GM06990 (cell line): ENCODE data around the gene DIP2B.

ENCODE experiments used
- DNase-seq: peaks from one replicate; pipeline ENCODE4 v3.0.0-alpha.2; 2011; ENCODE audit not compliant: insufficient read length; ENCODE audit errors: extremely low read depth
- H3K27me3 ChIP-seq: replicated peaks from 2 replicates; pipeline ENCODE4 v1.6.0; 2011; ENCODE audit warnings: low read length; ENCODE audit not compliant: control insufficient read depth, insufficient read depth
- H3K36me3 ChIP-seq: 2 replicates; pipeline ENCODE4 v1.5.1; 2011; ENCODE audit warnings: low read length; ENCODE audit not compliant: control insufficient read depth, insufficient read depth
- H3K4me3 ChIP-seq: replicated peaks from 2 replicates; pipeline ENCODE4 v1.5.1; 2011; ENCODE audit warnings: low read depth, mild to moderate bottlenecking, control low read depth, low read length
- TF ChIP-seq, protein P1 (sequence below): IDR thresholded peaks from 2 replicates; pipeline ENCODE4 v1.5.1; 2011; ENCODE audit warnings: low read length, control low read depth, mild to moderate bottlenecking, inconsistent platforms; ENCODE audit not compliant: insufficient read depth, poor library complexity, severe bottlenecking

The DIP2B gene

DNA sequence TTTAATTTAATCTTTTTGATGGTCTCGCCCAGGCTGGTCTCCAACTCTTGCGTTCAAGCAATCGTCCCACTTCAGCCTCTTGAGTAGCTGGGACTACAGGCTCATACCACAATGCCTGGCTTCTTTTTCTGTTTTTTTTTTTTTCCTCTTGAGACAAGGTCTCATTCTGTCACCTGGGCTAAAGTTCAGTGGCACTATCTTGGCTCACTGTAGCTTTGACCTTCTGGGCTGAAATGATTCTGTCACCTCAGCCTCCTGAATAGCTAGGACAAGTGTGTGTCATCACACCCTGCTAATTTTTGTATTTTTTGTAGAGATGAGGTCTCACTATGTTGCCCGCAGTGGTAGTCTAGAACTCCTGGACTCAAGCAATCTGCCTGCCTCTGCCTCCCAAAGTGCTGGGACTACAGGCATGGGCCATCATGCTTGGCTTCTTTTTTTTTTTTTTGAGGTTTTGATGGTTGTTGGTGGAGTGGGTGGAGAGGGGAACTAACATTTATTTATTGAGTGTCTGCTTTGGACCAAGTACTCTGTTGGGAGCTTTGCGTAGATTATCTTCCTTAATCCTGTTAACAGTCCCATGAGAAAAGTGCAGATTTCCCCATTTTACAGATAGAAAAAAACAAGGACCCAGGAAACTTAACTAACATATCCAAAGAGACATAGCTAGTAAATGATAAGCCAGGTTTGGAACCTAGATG, 102.0 kb downstream of the DIP2B start:
- H3K27me3 ChIP-seq, result no peaks in the 10 kb centered on the region
- DNase-seq, result no peak
- no peak overlapping the region for H3K4me3 ChIP-seq
- TF ChIP-seq, protein P1, sequence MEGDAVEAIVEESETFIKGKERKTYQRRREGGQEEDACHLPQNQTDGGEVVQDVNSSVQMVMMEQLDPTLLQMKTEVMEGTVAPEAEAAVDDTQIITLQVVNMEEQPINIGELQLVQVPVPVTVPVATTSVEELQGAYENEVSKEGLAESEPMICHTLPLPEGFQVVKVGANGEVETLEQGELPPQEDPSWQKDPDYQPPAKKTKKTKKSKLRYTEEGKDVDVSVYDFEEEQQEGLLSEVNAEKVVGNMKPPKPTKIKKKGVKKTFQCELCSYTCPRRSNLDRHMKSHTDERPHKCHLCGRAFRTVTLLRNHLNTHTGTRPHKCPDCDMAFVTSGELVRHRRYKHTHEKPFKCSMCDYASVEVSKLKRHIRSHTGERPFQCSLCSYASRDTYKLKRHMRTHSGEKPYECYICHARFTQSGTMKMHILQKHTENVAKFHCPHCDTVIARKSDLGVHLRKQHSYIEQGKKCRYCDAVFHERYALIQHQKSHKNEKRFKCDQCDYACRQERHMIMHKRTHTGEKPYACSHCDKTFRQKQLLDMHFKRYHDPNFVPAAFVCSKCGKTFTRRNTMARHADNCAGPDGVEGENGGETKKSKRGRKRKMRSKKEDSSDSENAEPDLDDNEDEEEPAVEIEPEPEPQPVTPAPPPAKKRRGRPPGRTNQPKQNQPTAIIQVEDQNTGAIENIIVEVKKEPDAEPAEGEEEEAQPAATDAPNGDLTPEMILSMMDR, result no peak
- H3K36me3 ChIP-seq, result no peaks in the 10 kb centered on the region

DNA sequence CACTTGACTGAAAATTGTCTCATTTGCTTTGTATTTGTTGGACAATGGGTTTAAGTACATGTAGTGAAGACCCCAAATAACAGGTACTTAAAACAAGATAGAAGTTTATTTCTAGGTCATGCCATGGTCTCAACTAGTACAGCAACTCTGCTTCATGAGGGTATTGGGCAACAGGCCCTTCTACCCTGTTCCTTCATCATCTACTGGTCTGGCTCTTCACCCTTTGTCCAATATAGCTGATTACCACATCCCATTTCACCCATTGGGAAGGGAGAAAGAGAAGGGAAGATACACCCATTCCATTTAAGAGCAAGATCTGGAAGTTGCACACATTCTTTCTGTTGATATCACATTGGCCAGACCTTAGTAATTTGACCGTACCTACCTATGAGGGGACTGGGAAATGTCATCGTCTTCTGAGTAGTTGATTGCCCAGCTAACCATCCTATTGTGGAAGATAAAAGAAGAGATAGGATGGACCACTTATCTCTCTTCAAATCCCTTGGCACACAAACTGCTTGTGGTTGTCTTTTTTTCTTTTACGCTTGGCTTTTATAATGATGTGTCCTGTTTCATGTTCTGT, 104.6 kb downstream of the DIP2B start:
- no peaks in the 10 kb centered on the region for H3K36me3 ChIP-seq
- DNase-seq, result no peak
- no peak overlapping the region for H3K4me3 ChIP-seq
- no peaks in the 10 kb centered on the region for H3K27me3 ChIP-seq
- TF ChIP-seq, protein P1, result no peak

DNA sequence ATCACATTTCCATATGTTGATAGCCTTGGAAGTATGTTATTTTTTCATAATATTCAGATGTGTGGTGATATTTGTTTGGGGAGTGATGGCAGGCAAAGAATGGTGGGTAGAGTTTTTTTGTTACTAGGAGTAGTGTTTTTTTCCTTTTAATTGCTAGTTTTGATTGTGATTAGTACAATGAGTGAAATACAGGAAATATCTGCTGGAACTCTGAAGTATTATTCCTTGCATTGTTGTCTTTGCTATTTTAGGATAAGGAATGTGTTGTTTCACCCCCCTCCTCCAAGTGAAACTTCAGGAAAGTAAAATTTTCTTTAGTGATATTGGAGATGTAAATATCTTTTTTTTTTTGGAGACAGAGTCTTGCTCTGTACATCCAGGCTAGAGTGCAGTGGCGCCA, 105.4 kb downstream of the DIP2B start:
- DNase-seq, result no peak
- Histone ChIP-seq H3K4me3 (no peak overlapping the region), H3K27me3 (no peaks in the 10 kb centered on the region), H3K36me3 (no peaks in the 10 kb centered on the region)
- TF ChIP-seq, protein P1, result no peak

DNA sequence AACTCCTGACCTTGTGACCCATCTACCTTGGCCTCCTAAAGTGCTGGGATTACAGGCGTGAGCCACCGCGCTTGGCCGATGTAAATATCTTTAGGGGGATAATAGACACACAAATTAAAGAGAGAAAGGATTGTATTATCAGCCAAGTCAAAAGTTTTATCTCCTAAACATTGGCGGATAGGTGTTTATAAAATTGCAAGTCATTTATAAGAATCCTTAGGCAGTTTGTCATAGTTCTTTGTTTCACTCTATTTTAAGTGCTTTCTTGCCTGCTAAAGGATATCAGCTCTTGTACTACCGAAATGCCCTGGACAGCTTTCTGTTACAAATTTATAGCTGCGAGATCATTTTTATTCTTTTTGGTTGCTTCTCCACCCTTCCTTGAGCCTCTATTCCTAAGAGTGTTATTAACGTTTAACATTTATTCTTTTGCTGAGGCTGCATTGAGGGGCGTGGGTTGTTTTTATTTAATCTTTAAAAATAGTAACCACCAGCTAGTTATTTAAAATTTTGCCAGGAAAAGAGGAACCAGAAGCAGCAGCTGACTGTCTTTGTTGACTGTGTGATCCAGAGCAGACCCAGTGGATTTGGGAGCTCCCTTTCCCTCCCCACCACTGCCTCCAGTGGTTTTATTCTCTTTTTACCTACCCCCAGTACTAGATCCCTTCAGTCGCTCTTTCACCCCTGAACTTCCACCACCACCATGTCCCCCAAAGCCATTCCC, 106.4 kb downstream of the DIP2B start:
- no peak for DNase-seq
- H3K27me3 ChIP-seq, result no peaks in the 10 kb centered on the region
- TF ChIP-seq, protein P1, result no peak
- no peak overlapping the region for H3K4me3 ChIP-seq
- no peaks in the 10 kb centered on the region for H3K36me3 ChIP-seq

DNA sequence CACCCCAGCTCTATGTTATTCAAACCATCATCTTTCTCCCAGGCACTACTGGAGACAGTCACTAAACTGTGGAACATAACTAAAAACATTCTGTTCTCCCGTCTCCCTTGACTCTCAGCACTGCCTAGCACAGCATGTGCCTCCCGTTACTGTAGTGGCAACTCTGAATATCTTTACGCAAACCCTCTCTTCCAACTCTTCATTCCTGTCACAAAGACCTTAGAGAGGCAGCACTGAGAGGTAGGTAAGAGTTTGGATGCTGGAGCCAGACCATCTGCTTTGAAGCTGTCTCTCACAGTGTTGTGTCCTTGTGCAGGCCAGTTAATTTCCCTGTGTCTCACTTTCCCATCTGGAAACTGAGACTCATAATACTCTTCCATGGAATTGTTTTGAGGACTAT, 108.1 kb downstream of the DIP2B start:
- TF ChIP-seq, protein P1, result no peak
- Histone ChIP-seq H3K4me3 (no peak overlapping the region), H3K36me3 (no peaks in the 10 kb centered on the region), H3K27me3 (no peaks in the 10 kb centered on the region)
- DNase-seq, result no peak
